ENCODE data around the gene PCYT2. TPM values are rescaled to one million over a fixed set of nuclear protein-coding genes. Genes with fewer than 3 reads are reported as not detected.

PCYT2 gene
- total RNA-seq, 1 donor from 2014 or later: 49.5 TPM

Other genes starting within 250 kb of the PCYT2 start
- gene OXLD1, start 244.8 kb downstream of the PCYT2 start, total RNA-seq: 54.3 and 57.5 TPM in 2 replicates
- gene CCDC137, start 244.7 kb downstream of the PCYT2 start, total RNA-seq: 59.3 and 62.1 TPM in 2 replicates
- gene ARL16, start 227.6 kb downstream of the PCYT2 start, total RNA-seq: 37.6 and 40.0 TPM in 2 replicates
- 133 and 144 TPM in 2 replicates for gene HGS, start 227.4 kb downstream of the PCYT2 start, total RNA-seq
- 232 TPM in 2 replicates for gene MRPL12, start 208.0 kb downstream of the PCYT2 start, total RNA-seq
- 45.7 and 49.6 TPM in 2 replicates for gene SLC25A10, start 199.1 kb downstream of the PCYT2 start, total RNA-seq
- not detected in 2 replicates for gene GCGR, start 107.2 kb downstream of the PCYT2 start, total RNA-seq
- gene MCRIP1, start 78.1 kb downstream of the PCYT2 start, total RNA-seq: 56.0 and 62.3 TPM in 2 replicates
- not detected in 2 replicates for gene PPP1R27, start 76.3 kb downstream of the PCYT2 start, total RNA-seq
- gene P4HB, start 50.9 kb downstream of the PCYT2 start, total RNA-seq: 477 and 487 TPM in 2 replicates
- 701 and 705 TPM in 2 replicates for gene ARHGDIA, start 40.1 kb downstream of the PCYT2 start, total RNA-seq
- gene ALYREF, start 19.8 kb downstream of the PCYT2 start, total RNA-seq: 241 and 249 TPM in 2 replicates
- gene ANAPC11, start 19.7 kb downstream of the PCYT2 start, total RNA-seq: 123 and 124 TPM in 2 replicates
- 0.24 and 0.31 TPM in 2 replicates for gene NPB, start 9.2 kb downstream of the PCYT2 start, total RNA-seq
- 53.2 and 57.5 TPM in 2 replicates for gene SIRT7, start 6.8 kb upstream of the PCYT2 start, total RNA-seq
- 33.8 and 35.5 TPM in 2 replicates for gene MAFG, start 16.3 kb upstream of the PCYT2 start, total RNA-seq
- gene PYCR1, start 25.9 kb upstream of the PCYT2 start, total RNA-seq: 130 and 131 TPM in 2 replicates
- gene MYADML2, start 35.8 kb upstream of the PCYT2 start, total RNA-seq: 0.08 TPM in 1 of 2 replicates, not detected in the other
- gene NOTUM, start 49.8 kb upstream of the PCYT2 start, total RNA-seq: 1.5 and 2.4 TPM in 2 replicates
- gene ASPSCR1, start 66.2 kb upstream of the PCYT2 start, total RNA-seq: 32.2 and 33.8 TPM in 2 replicates
- gene CENPX, start 111.5 kb upstream of the PCYT2 start, total RNA-seq: 109 and 120 TPM in 2 replicates
- 37.6 and 37.8 TPM in 2 replicates for gene LRRC45, start 111.9 kb upstream of the PCYT2 start, total RNA-seq
- gene RAC3, start 120.3 kb upstream of the PCYT2 start, total RNA-seq: 7.6 and 9.4 TPM in 2 replicates
- gene DCXR, start 126.3 kb upstream of the PCYT2 start, total RNA-seq: 123 and 125 TPM in 2 replicates
- gene RFNG, start 140.4 kb upstream of the PCYT2 start, total RNA-seq: 24.1 and 26.8 TPM in 2 replicates
- gene GPS1, start 140.5 kb upstream of the PCYT2 start, total RNA-seq: 112 and 124 TPM in 2 replicates
- gene DUS1L, start 154.4 kb upstream of the PCYT2 start, total RNA-seq: 231 and 235 TPM in 2 replicates
- 415 and 421 TPM in 2 replicates for gene FASN, start 186.8 kb upstream of the PCYT2 start, total RNA-seq

Measured in activated T-helper 1 cell treated with anti-CD3 and anti-CD28 coated beads, Interleukin-12 subunit alpha, Interleukin-12 subunit beta, Interleukin-2, Interleukin-4 antibody, amounts not matched to agents 30 ng/mL and 10 ng/mL and 1 ng/mL, durations not matched to agents 14 hours and 24 hours and 36 hours (primary cell).